KBM-7 (cell line): ENCODE measurements around the gene PPFIBP1.
"Not testable (repeated sequence)": the region's sequence is repeated elsewhere in the genome, so short reads cannot be mapped to it uniquely, and the experiment has no call there.

ENCODE experiments used
- DNase-seq: peaks from one replicate; pipeline ENCODE4 v3.0.0-alpha.2; 2015
- in situ Hi-C: fragments of 300-500 bp; cut with MboI; formaldehyde crosslinking; loops from 2 replicates; pipeline ENCODE4 v1.14.3; 2020; ENCODE audit warnings: low sequenced_read_pairs, low pct_unique_long_range_greater_than_20kb, mixed read lengths

Gene PPFIBP1

GRCh38 chr12:27534765-27535161 lies 10.8 kb downstream of the PPFIBP1 start:
- no peak for DNase-seq
- in situ Hi-C loops = no loop called here

GRCh38 chr12:27535318-27535717 lies 11.3 kb downstream of the PPFIBP1 start:
- in situ Hi-C loops = no loop called here
- no peak for DNase-seq

GRCh38 chr12:27537855-27538675 lies 14.1 kb downstream of the PPFIBP1 start:
- in situ Hi-C loops = no loop called here
- no peak for DNase-seq

DNA sequence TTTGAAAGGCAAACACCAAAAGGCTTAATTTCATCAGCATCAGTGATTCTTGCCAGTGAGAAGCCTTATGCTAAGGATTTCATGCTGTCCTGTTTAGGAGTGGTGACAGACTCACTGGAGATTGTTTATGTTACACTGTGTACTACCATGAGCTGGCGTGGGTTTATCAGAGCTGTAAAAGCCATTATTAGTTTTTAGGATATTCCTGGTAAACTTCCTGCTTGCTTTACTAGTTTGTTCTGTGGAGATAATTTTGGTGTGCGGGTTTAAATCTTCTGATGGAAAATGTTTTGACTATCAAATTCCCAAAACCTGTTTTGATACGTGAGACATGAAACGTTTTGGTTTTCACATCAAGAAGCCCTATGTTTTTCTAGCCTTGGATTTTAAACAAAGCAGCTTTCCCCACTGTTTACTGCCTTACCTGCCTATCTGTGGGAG lies 15.2 kb downstream of the PPFIBP1 start:
- DNase-seq = no peak
- in situ Hi-C loops = no loop called here

DNA sequence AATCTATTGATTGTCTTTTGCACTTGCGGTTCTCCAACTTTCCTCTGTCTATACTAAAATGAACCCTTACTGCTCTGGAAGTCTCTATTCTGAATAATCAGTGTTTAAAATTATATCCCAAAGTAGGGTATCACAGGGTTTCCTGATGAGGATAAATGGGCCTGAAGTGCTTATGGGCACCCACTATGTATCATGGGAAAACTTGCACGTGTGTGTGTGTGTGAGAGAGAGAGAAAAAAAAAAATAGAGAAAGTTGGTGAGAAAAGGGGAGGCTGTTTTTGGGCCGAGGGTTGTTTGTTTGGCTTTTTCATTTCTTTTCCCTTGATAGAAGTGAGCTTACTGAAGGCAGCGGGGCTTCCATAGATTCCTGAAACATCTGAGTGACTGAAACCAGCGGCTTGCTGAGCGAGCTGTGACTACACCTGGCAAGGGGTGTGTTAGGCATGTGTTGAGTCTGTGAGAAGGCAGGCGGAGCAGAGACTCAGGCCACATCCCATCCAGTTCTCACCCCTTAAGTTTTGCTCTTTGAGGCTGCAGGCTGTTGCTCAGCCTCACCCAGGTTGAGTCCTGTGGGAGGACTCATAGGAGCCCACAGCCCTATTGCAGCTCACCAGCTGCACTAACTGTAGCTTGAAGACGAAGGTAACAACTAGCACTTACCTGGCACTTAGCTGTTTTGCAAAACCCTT lies 17.2 kb downstream of the PPFIBP1 start:
- DNase-seq = no peak
- in situ Hi-C loops = no loop called here

DNA sequence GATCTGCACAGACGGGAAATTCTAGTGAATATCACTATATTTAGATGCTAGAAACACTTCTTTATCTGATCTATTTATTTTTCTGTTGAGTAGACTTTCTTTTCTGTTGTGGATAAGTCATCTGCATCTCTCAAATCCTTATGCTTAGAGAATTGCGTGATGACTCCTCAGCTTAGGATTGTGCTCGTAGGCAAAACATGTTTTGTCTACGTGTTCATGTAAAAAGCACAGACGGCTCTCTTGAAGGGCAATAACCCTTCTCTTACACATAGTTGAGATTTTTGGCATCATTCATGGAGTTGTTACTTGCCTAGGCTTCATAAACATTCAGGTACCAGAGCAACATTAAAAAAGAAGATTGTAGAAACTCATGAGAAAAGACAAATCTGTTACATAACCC lies 18.6 kb downstream of the PPFIBP1 start:
- in situ Hi-C loops = no loop called here
- DNase-seq = no peak

- in situ Hi-C loops, DNase-seq: not testable (repeated sequence)
Measured at GRCh38 chr12:27544858-27545257, 20.9 kb downstream of the PPFIBP1 start.

GRCh38 chr12:27545665-27546064 lies 21.7 kb downstream of the PPFIBP1 start:
- no peak for DNase-seq
- in situ Hi-C loops = no loop called here

GRCh38 chr12:27547592-27547991 lies 23.6 kb downstream of the PPFIBP1 start:
- no peak for DNase-seq
- in situ Hi-C loops = no loop called here

- DNase-seq = no peak
- in situ Hi-C loops = no loop called here
Measured at GRCh38 chr12:27548301-27549199, 24.5 kb downstream of the PPFIBP1 start.

DNA sequence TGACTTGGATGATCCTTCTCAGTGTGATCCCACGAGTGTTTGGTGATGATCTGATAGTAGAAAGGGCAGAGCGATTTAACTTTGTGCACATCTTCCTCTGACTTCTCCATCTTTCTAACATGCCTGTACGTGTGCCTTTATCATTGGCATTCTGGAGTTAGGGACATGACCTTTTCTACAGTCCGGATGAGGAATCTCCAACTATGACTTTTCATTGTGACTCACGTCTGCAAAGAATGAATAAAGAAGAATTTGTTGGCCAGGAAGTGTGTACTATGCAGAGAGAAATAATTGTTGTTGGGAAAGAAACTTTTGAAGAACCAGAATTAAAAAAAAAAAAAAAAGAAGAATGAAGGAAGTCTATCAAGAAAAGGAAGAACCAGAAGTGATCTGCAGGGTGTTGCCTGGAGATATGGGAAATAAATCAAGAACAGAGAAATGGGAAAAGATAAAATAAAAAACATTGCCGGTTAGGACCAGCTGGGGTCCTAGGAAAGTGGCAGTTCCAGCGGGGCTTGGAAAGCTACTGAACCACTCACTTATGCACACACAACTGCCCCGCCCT lies 25.3 kb downstream of the PPFIBP1 start:
- in situ Hi-C loops = no loop called here
- DNase-seq = no peak

DNA sequence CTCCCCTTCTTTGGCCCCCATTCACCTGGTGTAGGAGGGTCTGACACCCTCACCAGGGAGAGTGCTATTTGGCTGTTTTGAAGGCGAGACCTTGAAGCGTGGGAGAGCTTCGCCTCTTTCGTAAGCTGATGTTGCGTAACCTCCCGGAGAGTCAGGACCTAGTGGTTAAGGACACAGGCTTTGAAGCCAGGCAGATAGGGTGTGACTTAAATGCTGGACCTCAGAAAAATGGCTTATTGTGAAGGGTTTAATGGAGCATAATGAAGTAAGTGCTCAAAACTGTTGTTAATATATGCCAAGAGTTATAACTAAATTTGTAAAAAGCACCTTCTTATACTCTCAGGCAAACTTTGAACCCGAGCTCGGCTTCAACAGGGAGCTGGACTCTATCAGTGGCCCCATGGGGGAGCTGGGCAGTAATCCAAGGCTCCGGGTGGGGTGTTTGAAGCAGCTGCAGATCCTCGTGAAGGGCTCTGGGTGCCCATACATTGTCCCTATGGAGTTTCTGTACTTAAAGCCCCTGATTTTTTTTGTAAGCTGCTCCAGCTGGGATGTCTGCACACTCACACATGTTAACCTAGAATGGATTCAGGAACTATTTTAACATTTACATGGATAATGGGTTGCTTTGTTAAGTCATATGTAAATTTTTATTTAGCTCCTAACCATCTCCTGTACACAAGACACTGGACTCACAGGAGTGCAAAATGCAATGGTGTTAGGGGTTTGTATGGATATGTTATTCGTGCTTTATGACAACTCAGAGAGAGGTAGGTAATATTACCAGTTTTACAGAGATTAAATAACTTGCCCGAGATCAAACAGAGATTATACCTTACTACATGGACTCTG lies 26.0 kb downstream of the PPFIBP1 start:
- in situ Hi-C loops = no loop called here
- peak; percentile 88 for DNase-seq

DNA sequence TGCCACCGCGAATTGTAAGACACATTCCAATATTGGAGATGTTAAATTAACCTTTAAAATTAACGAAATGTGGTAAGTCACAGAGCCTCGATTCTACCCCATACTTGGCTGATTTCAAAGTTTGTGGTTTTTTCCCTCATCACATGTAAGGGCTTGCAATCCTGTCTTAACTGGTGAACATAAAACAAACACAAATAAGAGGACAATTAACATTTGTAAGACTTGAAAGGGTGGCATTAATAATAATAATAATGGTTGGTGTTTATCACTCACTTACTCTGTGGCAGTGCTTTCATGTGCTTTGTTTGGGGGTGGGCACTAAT lies 26.6 kb downstream of the PPFIBP1 start:
- no peak for DNase-seq
- in situ Hi-C loops = no loop called here

DNA sequence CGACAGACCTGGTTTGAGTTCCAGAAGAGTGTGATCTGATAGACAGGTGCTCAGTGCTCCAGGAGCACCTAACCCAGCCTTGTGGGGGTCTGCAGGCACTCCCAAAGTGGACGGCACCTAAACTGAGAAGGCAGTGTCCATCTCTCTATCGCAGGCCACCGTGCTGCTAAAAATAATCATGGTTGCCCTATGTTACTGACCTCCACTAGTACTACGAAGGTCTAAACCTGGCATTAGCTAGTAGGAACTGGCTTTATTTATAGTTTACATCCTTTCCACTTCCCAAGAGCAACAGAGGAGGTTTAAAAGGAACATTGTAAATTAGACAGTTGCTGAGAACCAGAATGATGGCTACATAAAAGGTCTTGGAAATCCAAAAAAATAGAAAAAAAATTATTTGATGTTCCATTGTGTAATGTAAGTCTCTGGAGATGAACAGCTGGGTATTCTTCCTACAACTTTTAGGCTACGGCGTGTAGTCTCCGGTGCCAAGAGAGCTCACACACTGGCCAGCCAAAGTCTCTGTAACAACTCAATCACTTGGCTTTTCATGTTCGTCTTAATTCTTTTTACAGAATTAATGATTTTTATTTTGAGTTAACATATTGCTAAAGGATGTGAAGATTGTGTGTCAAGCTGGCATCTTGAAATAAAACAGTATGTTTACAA lies 27.3 kb downstream of the PPFIBP1 start:
- DNase-seq = no peak
- in situ Hi-C loops = no loop called here

DNA sequence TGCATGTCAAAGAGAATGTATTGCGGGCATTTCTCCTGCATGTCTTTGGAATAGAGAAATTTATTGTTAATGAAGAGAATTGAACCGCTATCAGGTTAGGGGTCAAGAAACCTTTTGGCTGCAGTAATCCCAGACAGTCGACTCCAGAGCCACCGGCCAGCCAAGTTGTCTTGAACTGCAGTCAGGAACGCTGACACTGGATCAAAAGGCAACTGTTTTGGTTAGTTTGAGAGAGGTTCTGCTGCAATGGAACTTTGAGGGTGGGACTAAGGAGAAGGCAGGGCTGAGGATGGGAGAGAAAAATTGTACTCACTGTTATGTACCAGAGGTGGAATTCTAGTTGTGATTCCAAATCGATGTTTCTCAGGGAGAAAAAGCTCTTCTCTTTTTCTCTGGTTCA lies 28.2 kb downstream of the PPFIBP1 start:
- in situ Hi-C loops = no loop called here
- no peak for DNase-seq

DNA sequence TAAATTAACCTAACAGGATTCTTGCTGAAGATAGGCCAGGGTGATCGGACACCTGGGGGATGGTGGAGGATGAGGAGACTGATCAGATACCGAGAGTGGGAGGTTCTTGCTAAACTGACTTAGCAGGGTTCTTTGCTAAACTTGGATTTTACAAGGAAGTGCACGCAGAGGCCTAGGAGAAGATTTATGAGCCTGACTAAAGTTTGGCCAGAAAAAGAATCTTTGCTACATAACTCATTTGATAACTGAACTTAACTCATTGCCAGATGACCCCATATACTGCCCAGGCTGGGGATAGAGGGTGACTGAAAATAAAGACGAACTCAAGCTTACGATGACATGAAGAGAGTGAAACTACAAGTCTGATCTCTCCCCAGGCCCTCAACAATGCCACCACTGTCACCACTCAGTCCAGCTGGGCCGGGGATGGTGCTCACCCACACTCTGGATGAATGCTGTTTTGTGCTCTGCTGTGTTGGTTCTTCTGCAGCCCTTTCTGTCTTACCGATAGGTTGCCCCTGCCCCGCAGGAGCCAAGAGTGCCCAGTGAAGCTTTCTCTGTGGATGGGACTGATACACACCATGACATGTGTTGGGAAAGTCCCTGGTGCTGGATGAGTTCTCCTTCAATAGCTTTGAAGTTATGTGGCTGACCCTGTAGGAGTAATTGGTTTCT lies 29.0 kb downstream of the PPFIBP1 start:
- in situ Hi-C loops = no loop called here
- DNase-seq = no peak

DNA sequence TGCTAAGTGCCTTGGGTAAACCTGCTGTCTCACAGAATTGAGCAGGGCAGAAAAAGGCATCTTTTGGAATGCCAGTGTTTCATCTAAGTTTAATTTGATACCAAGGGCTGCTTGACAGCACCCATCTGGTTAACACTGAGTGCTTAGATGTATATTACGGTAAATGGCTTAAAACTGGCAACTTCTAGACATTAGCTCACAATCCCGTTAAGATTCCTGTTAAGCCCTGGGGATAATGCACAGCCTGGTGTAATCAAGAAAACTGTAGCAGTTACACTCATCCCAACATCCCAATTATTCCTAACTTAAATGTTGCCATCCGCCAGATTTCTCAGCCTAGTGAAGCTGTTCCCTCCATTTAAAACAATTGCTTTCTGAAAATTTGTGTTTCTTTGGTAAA lies 29.9 kb downstream of the PPFIBP1 start:
- DNase-seq = no peak
- in situ Hi-C loops = no loop called here
